Measurements from ENCODE around the gene XAGE1B.
"Not testable (repeated sequence)": the region's sequence is repeated elsewhere in the genome, so short reads cannot be mapped to it uniquely, and the experiment has no call there.

The XAGE1B gene

GRCh38 chrX:52516987-52517325 lies at the start of gene XAGE1B:
Gene XAGE1B (minus strand): TSS chrX:52517063. CDS start chrX:52515527, 1,536 bp downstream.
- not testable (repeated sequence) for DNase-seq

GRCh38 chrX:52563105-52563504 lies 46.2 kb upstream of the XAGE1B start:
- no peak for DNase-seq

- DNase-seq = no peak
Observed at GRCh38 chrX:52558140-52558539, 41.3 kb upstream of the XAGE1B start.

GRCh38 chrX:52556741-52557140 lies 39.9 kb upstream of the XAGE1B start:
- no peak for DNase-seq

- no peak for DNase-seq
Observed at GRCh38 chrX:52553995-52554642, 37.3 kb upstream of the XAGE1B start.

- DNase-seq = not testable (repeated sequence)
Observed at GRCh38 chrX:52548769-52549168, 31.9 kb upstream of the XAGE1B start.

GRCh38 chrX:52544147-52544840 lies 27.4 kb upstream of the XAGE1B start:
- no peak for DNase-seq

- DNase-seq = no peak
Observed at GRCh38 chrX:52542311-52542710, 25.4 kb upstream of the XAGE1B start.

GRCh38 chrX:52541051-52541450 lies 24.2 kb upstream of the XAGE1B start:
- DNase-seq = not testable (repeated sequence)

GRCh38 chrX:52516110-52516986 lies 515 bp downstream of the XAGE1B start:
- not testable (repeated sequence) for DNase-seq

GRCh38 chrX:52511126-52511525 lies 5.7 kb downstream of the XAGE1B start:
- DNase-seq = not testable (repeated sequence)

GRCh38 chrX:52509916-52510315 lies 6.9 kb downstream of the XAGE1B start:
- no peak for DNase-seq

- DNase-seq = no peak
Observed at GRCh38 chrX:52507331-52507730, 9.5 kb downstream of the XAGE1B start.

GRCh38 chrX:52504551-52504950 lies 12.3 kb downstream of the XAGE1B start:
- no peak for DNase-seq

- not testable (repeated sequence) for DNase-seq
Observed at GRCh38 chrX:52501362-52501761, 15.5 kb downstream of the XAGE1B start.

- not testable (repeated sequence) for DNase-seq
Observed at GRCh38 chrX:52496419-52496772, 20.5 kb downstream of the XAGE1B start.

- DNase-seq = not testable (repeated sequence)
Observed at GRCh38 chrX:52495545-52496418, 21.1 kb downstream of the XAGE1B start, which contains the start of gene XAGE1A. Gene XAGE1A (plus strand): TSS chrX:52495808. CDS start chrX:52497362, 1,554 bp downstream.

GRCh38 chrX:52471301-52471700 lies 45.6 kb downstream of the XAGE1B start:
- DNase-seq = not testable (repeated sequence)

Data from NCI-H2081 treated with DMSO at 0.1 percent for 48 hours (cell line).